Lung (tissue), 12 donors: Measurements from ENCODE around the gene EDN1. TPM values are rescaled to one million over a fixed set of nuclear protein-coding genes. Genes with fewer than 3 reads are reported as not detected.

ENCODE experiments used
- ATAC-seq: fragments of 200-7000 bp; cut with Tn5 transposase; one replicate; pipeline ENCODE4 v1.9.1; 2020; ENCODE audit warnings: moderate number of reproducible peaks; ENCODE audit not compliant: insufficient read depth, low FRiP score
- DNase-seq, 3 donors: peaks; one replicate each; pipeline ENCODE4 v3.0.0-alpha.2; 2013 to 2017
- H3K27ac ChIP-seq, 2 donors: one replicate each; pipeline ENCODE4 v1.5.1; 2013; ENCODE audit warnings: mild to moderate bottlenecking in 2 of 2, moderate library complexity in 2 of 2, control low read depth in 1 of 2, inconsistent platforms in 1 of 2, low read depth in 1 of 2, low read length in 1 of 2
- H3K27me3 ChIP-seq, 3 donors: one replicate each; pipeline ENCODE4 v1.5.1; 2013; ENCODE audit warnings: low read length in 2 of 3; ENCODE audit not compliant: control insufficient read depth in 3 of 3, insufficient read depth in 3 of 3
- H3K36me3 ChIP-seq, 4 donors: one replicate each; pipeline ENCODE4 v1.5.1; 2013; ENCODE audit warnings: low read length in 4 of 4, mild to moderate bottlenecking in 1 of 4, moderate library complexity in 1 of 4; ENCODE audit not compliant: control insufficient read depth in 4 of 4, insufficient read depth in 4 of 4
- H3K4me1 ChIP-seq, 5 donors: one replicate each; pipeline ENCODE4 v1.5.1; 2013; ENCODE audit warnings: low read length in 5 of 5, mild to moderate bottlenecking in 2 of 5, moderate library complexity in 1 of 5; ENCODE audit not compliant: control insufficient read depth in 5 of 5, insufficient read depth in 5 of 5
- H3K4me3 ChIP-seq: one replicate; pipeline ENCODE4 v1.5.1; 2013; ENCODE audit warnings: mild to moderate bottlenecking, control low read depth, moderate library complexity
- H3K9ac ChIP-seq, 2 donors: one replicate each; pipeline ENCODE4 v1.5.1; 2013; ENCODE audit warnings: low read length in 2 of 2, control low read depth in 1 of 2; ENCODE audit not compliant: insufficient read depth in 1 of 2
- H3K9me3 ChIP-seq, 4 donors: one replicate each; pipeline ENCODE4 v1.5.1; 2013; ENCODE audit warnings: low read length in 3 of 4, mild to moderate bottlenecking in 1 of 4, moderate library complexity in 1 of 4; ENCODE audit not compliant: control insufficient read depth in 4 of 4, insufficient read depth in 3 of 4
- WGBS, 2 donors: extraction: QIAGEN DNeasy Blood & Tissue Kit; methylation state at CpG; one replicate each; pipeline ENCODE4 v1.1.7; 2013; 5-methylcytosine and 5-hydroxymethylcytosine counted together
- polyA plus RNA-seq, 2 donors: library from polyadenylated mRNA; stranded (reverse); fragments of 200-250 nt; gene quantifications; one replicate each; pipeline ENCODE4 v1.2.1, GENCODE V29; 2013
- total RNA-seq, 2 donors: library from RNA; depleted of rRNA in 1 of 2; stranded (reverse); fragments of >200 nt in 1 of 2; gene quantifications; one replicate each; pipeline ENCODE4 v1.2.1, GENCODE V29; 2014 to 2021
- TF ChIP-seq, protein P1 (sequence below): IDR thresholded peaks from 2 replicates; pipeline ENCODE4 v1.5.1; 2012; ENCODE audit warnings: mild to moderate bottlenecking; ENCODE audit errors: control extremely low read depth, extremely low read depth
- donor health status: control.
- donor health status: control.
- donor health status: Bipolar disorder and iron deficiency.
- donor health status: healthy.
- donor health status: DM: yes; HTN: yes; CAD: no.

The EDN1 gene
- total and polyA plus RNA-seq, 4 donors = 18.4 to 112 (median 40.3) TPM

DNA sequence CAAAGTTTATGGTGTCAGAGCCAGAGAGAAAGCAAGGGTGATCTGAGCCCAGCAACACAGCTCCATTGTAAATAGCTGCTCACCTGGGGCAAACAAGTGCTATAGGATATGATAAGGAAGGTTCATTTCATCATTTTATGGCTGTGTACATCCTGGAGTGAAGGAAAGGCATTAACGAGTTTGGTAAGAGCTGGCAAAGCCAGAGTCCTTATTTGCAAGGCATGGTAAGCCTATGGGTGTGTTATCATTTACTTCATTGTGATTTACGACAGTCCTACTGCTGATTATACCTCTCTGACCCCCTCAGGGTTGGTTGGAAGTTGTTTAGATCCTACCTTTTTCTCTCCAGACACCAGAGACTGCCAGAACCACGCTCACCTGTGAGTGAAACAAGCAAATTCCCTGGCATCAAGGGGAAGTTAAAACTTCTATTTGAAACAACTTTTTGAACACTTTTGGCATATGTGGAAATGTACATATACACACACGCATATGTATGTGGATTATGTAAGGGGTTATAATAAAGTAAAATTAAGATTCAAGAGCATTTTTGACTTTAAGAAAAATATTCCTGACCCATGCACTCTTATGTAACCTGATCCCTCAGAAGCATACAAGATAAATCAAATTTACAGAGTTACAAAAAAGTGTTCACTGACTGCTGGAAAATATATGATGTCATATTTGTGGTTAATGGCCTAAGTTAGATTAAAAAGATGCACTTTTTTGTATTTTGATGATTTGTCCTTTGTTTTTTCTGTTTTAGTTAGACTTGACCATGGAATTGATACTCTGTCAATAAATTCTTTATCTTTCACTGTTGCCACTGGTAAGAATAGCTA is 40.4 kb upstream of the EDN1 start:
- ATAC-seq (no peak), DNase-seq (no peak)
- TF ChIP-seq, protein P1, sequence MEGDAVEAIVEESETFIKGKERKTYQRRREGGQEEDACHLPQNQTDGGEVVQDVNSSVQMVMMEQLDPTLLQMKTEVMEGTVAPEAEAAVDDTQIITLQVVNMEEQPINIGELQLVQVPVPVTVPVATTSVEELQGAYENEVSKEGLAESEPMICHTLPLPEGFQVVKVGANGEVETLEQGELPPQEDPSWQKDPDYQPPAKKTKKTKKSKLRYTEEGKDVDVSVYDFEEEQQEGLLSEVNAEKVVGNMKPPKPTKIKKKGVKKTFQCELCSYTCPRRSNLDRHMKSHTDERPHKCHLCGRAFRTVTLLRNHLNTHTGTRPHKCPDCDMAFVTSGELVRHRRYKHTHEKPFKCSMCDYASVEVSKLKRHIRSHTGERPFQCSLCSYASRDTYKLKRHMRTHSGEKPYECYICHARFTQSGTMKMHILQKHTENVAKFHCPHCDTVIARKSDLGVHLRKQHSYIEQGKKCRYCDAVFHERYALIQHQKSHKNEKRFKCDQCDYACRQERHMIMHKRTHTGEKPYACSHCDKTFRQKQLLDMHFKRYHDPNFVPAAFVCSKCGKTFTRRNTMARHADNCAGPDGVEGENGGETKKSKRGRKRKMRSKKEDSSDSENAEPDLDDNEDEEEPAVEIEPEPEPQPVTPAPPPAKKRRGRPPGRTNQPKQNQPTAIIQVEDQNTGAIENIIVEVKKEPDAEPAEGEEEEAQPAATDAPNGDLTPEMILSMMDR = no peak
- Histone ChIP-seq H3K9me3 (no peaks in the 10 kb centered on the region), H3K4me3 (no peak overlapping the region), H3K9ac (no peak overlapping the region), H3K36me3 (no peaks in the 10 kb centered on the region), H3K27me3 (no peaks in the 10 kb centered on the region), H3K4me1 (no peaks in the 10 kb centered on the region), H3K27ac (no peak overlapping the region)
- WGBS, 2 donors = 85 to 87% methylated on average over 4 of the region's 4 CpGs

DNA sequence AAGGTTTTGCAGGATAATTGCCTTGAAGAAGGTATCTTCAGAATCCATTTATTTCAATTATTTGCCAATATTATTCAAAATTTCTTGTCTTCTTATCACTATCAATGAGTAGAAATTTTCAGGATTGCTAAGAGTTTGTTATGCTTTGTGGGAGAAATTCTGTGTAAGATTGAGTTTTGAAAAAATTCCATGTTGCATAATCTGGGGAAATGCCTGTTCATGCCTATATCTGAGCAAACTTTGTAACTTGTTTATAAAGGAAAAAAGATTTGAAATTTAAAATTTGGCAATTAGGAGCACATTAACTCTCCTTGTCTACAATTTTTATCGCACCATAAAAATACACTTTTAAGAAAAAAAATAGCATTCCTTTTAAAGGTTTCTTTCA is 39.8 kb upstream of the EDN1 start:
- no peak for DNase-seq
- Histone ChIP-seq H3K9me3 (no peaks in the 10 kb centered on the region), H3K9ac (no peak overlapping the region), H3K36me3 (no peaks in the 10 kb centered on the region), H3K27ac (no peak overlapping the region), H3K4me1 (no peaks in the 10 kb centered on the region), H3K27me3 (no peaks in the 10 kb centered on the region), H3K4me3 (no peak overlapping the region)
- WGBS, 2 donors = 92 to 93% methylated on average over 1 of the region's 1 CpG
- TF ChIP-seq, protein P1 = no peak
- no peak for ATAC-seq

DNA sequence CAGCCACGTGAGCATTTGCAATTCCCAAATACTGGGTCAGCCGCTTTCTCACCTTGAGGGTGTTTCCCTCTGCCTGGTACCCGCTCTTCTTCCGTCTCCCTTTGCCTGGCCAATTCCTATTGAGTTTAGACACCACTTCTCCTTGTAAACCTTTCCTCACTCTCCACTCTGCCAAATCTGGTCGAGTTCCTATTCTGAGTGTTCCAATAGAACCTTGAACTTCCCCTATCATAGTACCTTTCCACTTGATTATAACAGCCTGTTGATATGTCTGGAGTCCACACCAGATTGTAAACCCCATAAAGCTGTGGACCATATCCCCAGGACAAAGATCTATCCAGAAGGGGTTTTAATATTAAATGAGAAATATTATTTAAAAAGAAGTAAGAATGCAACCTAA is 36.0 kb upstream of the EDN1 start:
- no peak overlapping the region for H3K27ac ChIP-seq
- H3K9ac ChIP-seq = no peak overlapping the region
- no peaks in the 10 kb centered on the region for H3K36me3 ChIP-seq
- H3K4me3 ChIP-seq = no peak overlapping the region
- no peaks in the 10 kb centered on the region for H3K4me1 ChIP-seq
- ATAC-seq (no peak), DNase-seq (no peak)
- H3K9me3 ChIP-seq = no peaks in the 10 kb centered on the region
- TF ChIP-seq, protein P1 = no peak
- 82 to 84% methylated on average over 5 of the region's 5 CpGs for WGBS, 2 donors
- no peaks in the 10 kb centered on the region for H3K27me3 ChIP-seq
